GM18511 (cell line): ENCODE measurements around the gene IGFN1.
A peak's percentile ranks its signal among the peaks of the same experiment; 100 is the strongest.

Experiments used
- ATAC-seq: cut with Tn5 transposase; IDR thresholded peaks from one replicate; pipeline ENCODE4 v1.9.1; 2021; ENCODE audit warnings: mild to moderate bottlenecking, moderate library complexity; ENCODE audit not compliant: unreplicated experiment

The IGFN1 gene

GRCh38 chr1:201190624-201191051 is at the start of gene IGFN1:
Gene IGFN1 (plus strand): TSS chr1:201190824. CDS start chr1:201193294, 2,470 bp downstream.
- no peak for ATAC-seq

- no peak for ATAC-seq
Observed at GRCh38 chr1:201140941-201141260, 49.7 kb upstream of the IGFN1 start.

- no peak for ATAC-seq
Observed at GRCh38 chr1:201141418-201141817, 49.2 kb upstream of the IGFN1 start.

- ATAC-seq = no peak
Observed at GRCh38 chr1:201142011-201142848, 48.4 kb upstream of the IGFN1 start.

GRCh38 chr1:201142849-201143725 is 47.5 kb upstream of the IGFN1 start:
- no peak for ATAC-seq

- no peak for ATAC-seq
Observed at GRCh38 chr1:201143726-201144635, 46.6 kb upstream of the IGFN1 start.

- ATAC-seq = no peak
Observed at GRCh38 chr1:201144701-201145100, 45.9 kb upstream of the IGFN1 start.

- no peak for ATAC-seq
Observed at GRCh38 chr1:201145132-201145531, 45.5 kb upstream of the IGFN1 start.

GRCh38 chr1:201145816-201146215 is 44.8 kb upstream of the IGFN1 start:
- ATAC-seq = no peak

GRCh38 chr1:201146626-201147390 is 43.8 kb upstream of the IGFN1 start:
- ATAC-seq = no peak

GRCh38 chr1:201147396-201148015 is 43.1 kb upstream of the IGFN1 start:
- ATAC-seq = no peak

GRCh38 chr1:201149400-201149799 is 41.2 kb upstream of the IGFN1 start:
- no peak for ATAC-seq

- ATAC-seq = peak; percentile 85
Observed at GRCh38 chr1:201153474-201154388, 36.9 kb upstream of the IGFN1 start.

GRCh38 chr1:201154389-201155165 is 36.0 kb upstream of the IGFN1 start, which contains the start of gene TMEM9:
Gene TMEM9 (minus strand): TSS chr1:201154474. CDS start chr1:201153923, 551 bp downstream.
- peak; percentile 98 for ATAC-seq

- ATAC-seq = no peak
Observed at GRCh38 chr1:201155354-201155753, 35.3 kb upstream of the IGFN1 start.

- ATAC-seq = no peak
Observed at GRCh38 chr1:201156346-201156745, 34.3 kb upstream of the IGFN1 start.

GRCh38 chr1:201156819-201157218 is 33.8 kb upstream of the IGFN1 start:
- ATAC-seq = no peak

- ATAC-seq = no peak
Observed at GRCh38 chr1:201157949-201158348, 32.7 kb upstream of the IGFN1 start.
